ENCODE data around the gene MAEL.

DNA sequence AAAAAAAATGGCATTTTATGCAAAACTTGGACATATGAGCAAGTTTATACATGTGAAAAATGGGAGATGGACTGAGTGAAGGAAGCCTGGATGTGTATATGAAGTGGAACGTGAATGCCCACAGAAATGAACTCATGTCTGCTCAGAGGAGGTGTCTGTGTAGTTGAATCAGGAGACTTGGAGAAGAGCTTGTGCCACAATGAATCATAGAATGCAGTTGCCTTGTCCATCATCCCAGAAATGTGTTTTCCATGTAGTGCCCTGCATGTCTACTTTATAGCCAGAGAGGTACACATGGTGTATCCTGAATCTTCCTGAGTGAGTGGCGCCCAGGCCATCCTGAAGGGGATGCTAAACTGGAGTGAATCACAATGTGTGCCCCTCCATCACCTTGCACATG is 11.1 kb upstream of the MAEL start:
- TF ChIP-seq EZH2 (IDR thresholded peaks at IDR 0.05; ENCODE audit: low read depth, unreplicated experiment): no peak
- TF ChIP-seq, protein P1, sequence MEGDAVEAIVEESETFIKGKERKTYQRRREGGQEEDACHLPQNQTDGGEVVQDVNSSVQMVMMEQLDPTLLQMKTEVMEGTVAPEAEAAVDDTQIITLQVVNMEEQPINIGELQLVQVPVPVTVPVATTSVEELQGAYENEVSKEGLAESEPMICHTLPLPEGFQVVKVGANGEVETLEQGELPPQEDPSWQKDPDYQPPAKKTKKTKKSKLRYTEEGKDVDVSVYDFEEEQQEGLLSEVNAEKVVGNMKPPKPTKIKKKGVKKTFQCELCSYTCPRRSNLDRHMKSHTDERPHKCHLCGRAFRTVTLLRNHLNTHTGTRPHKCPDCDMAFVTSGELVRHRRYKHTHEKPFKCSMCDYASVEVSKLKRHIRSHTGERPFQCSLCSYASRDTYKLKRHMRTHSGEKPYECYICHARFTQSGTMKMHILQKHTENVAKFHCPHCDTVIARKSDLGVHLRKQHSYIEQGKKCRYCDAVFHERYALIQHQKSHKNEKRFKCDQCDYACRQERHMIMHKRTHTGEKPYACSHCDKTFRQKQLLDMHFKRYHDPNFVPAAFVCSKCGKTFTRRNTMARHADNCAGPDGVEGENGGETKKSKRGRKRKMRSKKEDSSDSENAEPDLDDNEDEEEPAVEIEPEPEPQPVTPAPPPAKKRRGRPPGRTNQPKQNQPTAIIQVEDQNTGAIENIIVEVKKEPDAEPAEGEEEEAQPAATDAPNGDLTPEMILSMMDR (conservative IDR thresholded peaks at IDR 0.05; ENCODE audit: low read depth in 2 of 2): no peak
